Measurements from ENCODE around the gene IGFBPL1. TPM values are rescaled to one million over a fixed set of nuclear protein-coding genes. Genes with fewer than 3 reads are reported as not detected.

The IGFBPL1 gene
- total and polyA plus RNA-seq, 2 of the 8 experiments (the other 6 are each of a cell fraction or from before 2014, with no cell fraction given): 31.3 to 33.8 TPM

DNA sequence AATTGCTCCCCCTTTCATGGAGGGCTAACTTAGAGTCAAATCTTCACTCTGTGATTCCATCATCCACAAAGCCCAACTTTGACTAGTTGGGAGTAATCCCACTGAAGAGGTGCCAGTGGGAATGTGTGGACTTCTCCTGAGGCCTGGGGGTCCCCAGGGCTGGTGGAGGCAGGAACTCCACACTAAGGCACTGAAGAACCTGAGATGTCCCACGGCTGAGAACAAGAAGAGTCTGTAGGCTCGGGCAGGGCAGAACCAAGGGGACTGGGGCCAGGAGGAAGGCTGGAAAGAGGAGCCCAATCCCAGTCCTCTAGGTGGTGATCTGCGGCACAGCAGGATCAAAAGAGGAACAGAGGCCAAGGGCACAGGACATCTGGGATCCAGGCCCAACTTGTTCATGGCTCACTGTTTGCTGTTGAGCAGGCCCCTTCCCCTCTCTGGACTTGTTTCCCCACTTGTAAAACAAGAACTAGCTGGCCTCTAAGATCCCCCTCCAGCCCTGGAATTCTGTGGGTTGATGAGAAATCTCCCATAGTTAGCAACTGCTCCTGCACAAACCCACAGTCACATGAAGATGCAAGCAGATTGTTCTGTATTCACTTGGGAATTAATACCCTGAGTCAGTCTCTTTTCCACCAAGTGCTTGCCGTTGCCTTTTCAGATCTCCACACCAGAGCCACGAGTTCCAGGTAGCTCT, 64.4 kb downstream of the IGFBPL1 start (continued):
- no peak for TF ChIP-seq POU5F1 (IDR thresholded peaks at IDR 0.05; ENCODE audit: low read depth, low read length)
- no peak for TF ChIP-seq KDM5A (IDR thresholded peaks at IDR 0.05; ENCODE audit: low read length)
- no peak for TF ChIP-seq KDM4A (IDR thresholded peaks at IDR 0.05; ENCODE audit: low read depth, low read length, severe bottlenecking)
- TF ChIP-seq CBX8 (IDR thresholded peaks at IDR 0.05; ENCODE audit: borderline replicate concordance, low read depth, low read length): no peak

Data from H1 (cell line).